Loucy (cell line): ENCODE data around the gene IFT80.

Source experiments
- EZH2phosphoT487 ChIP-seq: fragments of 200-600 bp; IDR thresholded peaks from 2 replicates; pipeline ENCODE4 v1.6.1; 2018; ENCODE audit warnings: antibody characterized with exemption, mild to moderate bottlenecking, moderate library complexity, borderline replicate concordance
- TF ChIP-seq, protein P1 (sequence below): fragments of 200-600 bp; sonication (generic); conservative IDR thresholded peaks from 2 replicates; pipeline ENCODE4 v1.5.1; 2014; ENCODE audit warnings: mild to moderate bottlenecking, antibody characterized with exemption, low read length

GRCh38 chr3:160445854-160446253, 46.8 kb upstream of the IFT80 start:
- TF ChIP-seq, protein P1, sequence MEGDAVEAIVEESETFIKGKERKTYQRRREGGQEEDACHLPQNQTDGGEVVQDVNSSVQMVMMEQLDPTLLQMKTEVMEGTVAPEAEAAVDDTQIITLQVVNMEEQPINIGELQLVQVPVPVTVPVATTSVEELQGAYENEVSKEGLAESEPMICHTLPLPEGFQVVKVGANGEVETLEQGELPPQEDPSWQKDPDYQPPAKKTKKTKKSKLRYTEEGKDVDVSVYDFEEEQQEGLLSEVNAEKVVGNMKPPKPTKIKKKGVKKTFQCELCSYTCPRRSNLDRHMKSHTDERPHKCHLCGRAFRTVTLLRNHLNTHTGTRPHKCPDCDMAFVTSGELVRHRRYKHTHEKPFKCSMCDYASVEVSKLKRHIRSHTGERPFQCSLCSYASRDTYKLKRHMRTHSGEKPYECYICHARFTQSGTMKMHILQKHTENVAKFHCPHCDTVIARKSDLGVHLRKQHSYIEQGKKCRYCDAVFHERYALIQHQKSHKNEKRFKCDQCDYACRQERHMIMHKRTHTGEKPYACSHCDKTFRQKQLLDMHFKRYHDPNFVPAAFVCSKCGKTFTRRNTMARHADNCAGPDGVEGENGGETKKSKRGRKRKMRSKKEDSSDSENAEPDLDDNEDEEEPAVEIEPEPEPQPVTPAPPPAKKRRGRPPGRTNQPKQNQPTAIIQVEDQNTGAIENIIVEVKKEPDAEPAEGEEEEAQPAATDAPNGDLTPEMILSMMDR = no peak
- TF ChIP-seq EZH2phosphoT487 = no peak
